Measurements from ENCODE around the gene SNX8.
"Not testable (repeated sequence)": the region's sequence is repeated elsewhere in the genome, so short reads cannot be mapped to it uniquely, and the experiment has no call there.

The SNX8 gene

GRCh38 chr7:2295936-2296620 is 18.2 kb downstream of the SNX8 start:
- no peak for DNase-seq (ENCODE audit: low read depth in 2 of 2)

GRCh38 chr7:2290877-2291276 is 23.4 kb downstream of the SNX8 start:
- DNase-seq (ENCODE audit: low read depth in 2 of 2) = no peak

GRCh38 chr7:2289621-2290020 is 24.6 kb downstream of the SNX8 start:
- no peak for DNase-seq (ENCODE audit: low read depth in 2 of 2)

DNA sequence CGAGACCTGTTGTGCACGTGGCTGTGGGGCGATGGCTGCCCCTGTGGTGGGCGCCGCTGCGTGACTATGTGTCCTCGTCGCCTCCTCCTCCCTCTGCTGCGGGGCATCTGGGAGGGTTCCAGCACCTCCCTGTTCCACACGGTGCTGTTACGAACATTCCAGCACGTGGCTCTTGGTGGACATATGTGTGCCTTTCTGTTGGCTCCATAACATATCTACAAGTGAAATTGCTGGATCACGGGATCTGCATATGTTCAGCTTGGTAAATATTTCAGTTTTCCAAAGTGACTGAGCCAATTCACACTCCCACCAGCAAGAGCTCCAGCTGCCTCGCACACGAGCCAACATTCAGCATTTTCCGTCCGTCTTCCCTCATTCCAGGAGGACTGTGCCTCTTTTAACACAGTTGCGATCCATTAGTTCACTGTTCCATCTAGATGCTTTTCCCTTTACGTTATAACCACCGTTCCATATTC is 25.1 kb downstream of the SNX8 start:
- no peak for DNase-seq (ENCODE audit: low read depth in 2 of 2)

- DNase-seq (ENCODE audit: low read depth in 2 of 2) = no peak
Measured at GRCh38 chr7:2288503-2288902, 25.7 kb downstream of the SNX8 start.

DNA sequence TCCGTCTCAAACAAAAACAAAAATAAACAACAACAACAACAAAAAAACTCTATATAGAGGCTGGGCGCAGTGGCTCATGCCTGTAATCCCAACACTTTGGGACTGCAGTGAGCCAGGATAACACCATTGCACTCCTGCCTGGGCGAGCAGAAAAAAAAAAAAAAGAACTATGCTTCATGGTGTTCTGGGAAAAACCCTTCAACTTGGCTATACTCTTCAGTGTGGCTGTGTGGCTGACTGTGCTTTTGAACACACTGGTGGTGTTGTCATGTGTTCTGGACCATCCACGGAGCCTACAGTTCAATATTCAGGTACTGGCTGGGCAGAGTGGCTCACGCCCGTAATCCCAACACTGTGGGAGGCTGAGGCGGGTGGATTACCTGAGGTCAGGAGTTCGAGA is 26.5 kb downstream of the SNX8 start:
- no peak for DNase-seq (ENCODE audit: low read depth in 2 of 2)

GRCh38 chr7:2283074-2283473 is 31.2 kb downstream of the SNX8 start:
- no peak for DNase-seq (ENCODE audit: low read depth in 2 of 2)

DNA sequence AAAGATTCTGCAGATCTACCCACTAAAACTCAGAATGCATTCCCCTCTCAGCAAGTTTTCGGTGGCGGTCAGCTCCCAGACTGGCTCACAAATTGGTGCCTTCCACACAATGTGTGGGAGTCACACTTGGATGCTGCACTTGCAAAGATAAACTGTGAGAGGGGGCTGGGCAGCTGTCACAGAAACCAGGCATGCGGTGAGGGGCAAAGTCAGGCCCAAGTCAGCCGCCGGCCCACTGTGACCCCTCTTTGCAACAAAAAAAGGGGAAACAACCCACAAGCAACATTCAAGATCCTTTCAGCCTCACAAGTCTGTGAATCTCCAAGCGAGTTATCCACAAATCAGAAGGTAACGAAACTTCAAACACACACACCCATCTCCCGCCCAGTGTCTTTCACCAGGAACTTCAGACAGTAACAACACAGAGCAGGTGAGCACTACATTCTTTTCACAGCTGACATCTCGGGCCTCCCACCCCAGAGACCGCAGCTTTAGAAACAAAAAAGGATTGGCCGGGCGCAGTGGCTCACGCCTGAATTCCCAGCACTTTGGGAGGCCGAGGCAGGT is 32.0 kb downstream of the SNX8 start:
- DNase-seq (ENCODE audit: low read depth in 2 of 2) = no peak

- DNase-seq (ENCODE audit: low read depth in 2 of 2) = no peak
Measured at GRCh38 chr7:2281541-2281940, 32.7 kb downstream of the SNX8 start.

DNA sequence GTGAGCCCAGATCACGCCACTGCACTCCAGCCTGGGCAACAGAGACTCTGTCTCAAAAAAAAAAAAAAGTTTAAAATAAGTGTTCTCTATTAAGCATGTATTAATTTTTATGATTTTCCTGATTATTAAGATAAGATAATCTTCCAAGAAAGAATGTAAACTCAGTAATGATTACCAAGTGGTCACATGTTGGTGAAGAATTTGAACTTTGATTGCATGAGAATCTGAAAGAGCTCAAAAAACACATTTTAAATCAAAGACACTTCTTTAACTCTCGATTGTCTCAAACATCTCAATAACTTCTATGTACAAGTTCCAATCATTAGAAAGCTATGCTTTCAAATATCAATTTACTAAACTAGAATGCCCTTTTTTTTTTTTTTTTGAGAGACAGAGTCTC is 33.8 kb downstream of the SNX8 start:
- DNase-seq (ENCODE audit: low read depth in 2 of 2) = no peak

- no peak for DNase-seq (ENCODE audit: low read depth in 2 of 2)
Measured at GRCh38 chr7:2279896-2280295, 34.3 kb downstream of the SNX8 start.

GRCh38 chr7:2278026-2278425 is 36.2 kb downstream of the SNX8 start:
- no peak for DNase-seq (ENCODE audit: low read depth in 2 of 2)

DNA sequence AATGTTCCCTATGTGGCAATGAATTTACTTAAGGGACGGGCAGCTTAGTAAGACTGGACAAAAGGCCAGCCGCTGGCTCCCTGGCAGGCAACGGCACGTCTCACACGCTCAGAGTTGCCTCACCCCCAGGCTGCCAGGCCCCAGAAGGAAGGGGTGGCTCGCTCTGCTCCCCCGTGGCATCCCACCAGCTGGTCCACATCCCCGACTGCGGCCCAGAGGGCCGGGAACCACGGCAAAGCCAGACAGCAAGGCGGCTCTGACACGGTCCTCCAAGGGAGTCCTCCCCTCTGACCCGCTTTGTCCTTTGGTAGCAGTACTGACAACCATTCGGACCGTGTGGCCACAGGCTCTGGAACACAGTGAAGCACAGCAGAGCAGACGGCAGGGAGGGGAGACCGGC is 38.1 kb downstream of the SNX8 start:
- no peak for DNase-seq (ENCODE audit: low read depth in 2 of 2)

DNA sequence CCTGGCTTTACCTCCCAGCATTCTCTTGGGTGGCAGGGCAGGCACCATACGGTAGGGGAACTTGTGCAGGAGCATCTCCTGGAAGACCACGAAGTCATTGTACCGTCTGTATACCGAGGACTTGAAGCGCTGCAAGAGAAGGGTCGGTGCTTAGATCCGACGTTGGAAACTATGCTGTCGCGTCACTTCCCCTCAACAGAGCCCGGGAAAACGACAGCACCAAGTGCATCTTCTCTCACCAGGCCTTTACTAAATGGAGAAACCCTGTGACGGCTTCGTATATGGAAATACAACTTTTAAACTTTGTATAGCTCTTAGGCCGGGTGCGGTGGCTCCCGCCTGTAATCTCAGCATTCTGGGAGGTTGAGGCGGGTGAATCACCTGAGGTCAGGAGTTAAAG is 39.1 kb downstream of the SNX8 start:
- no peak for DNase-seq (ENCODE audit: low read depth in 2 of 2)

GRCh38 chr7:2274666-2275065 is 39.6 kb downstream of the SNX8 start:
- DNase-seq (ENCODE audit: low read depth in 2 of 2) = no peak

DNA sequence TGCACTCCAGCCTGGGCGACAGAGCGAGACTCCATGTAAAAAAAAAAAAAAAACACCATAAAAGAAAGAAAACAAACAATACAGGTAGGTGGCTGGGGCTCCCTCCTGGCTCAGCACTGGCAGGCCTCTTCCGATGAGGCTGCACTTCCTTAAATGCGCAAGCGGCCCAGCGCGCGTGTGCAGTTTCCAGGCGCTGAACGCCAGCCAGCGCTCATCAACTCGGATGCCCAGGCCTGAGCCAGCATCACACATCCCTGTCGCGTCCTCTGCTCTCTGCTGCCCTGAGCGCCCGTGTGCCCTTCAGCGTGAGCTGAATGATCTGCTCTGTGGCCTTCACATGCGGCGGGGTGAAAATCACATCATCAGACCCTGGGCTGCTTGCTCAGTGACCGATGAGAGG is 40.4 kb downstream of the SNX8 start:
- DNase-seq (ENCODE audit: low read depth in 2 of 2) = no peak

GRCh38 chr7:2272031-2272430 is 42.2 kb downstream of the SNX8 start:
- DNase-seq (ENCODE audit: low read depth in 2 of 2) = no peak

DNA sequence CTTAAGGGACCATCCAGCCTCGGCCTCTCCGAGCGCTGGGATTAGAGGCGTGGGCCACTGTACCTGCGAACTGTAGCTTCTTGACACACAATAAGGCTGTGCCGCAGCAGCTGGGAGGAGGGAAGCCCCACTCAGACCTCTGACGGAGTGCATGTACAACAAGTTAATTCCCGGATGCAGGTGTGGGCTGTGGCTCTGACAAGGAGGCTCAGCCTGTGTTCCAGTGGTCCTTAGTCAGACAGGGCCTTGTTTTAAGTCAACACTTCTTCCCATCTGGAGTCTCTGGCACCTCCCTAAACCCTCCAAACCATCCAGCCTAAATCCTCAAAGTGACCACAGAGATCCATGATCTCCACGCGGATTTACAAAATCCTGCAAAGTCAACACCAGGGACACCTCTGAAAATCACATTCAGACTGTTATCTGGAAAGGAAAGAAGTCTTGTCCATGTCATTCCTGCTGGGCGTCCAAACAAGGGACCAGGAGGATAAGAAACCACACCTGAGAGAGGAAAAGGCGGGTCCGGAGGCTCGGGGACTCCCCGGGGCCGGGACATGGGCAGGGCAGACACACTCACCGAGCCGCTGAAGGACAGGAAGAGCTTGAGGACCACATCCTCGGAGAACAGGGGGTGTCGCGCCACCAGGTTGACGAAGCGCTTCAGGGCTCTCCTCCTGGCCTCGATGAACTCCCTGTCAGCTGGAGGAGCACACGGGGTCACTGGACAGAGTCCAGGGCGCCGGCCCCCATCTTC is 42.8 kb downstream of the SNX8 start:
- no peak for DNase-seq (ENCODE audit: low read depth in 2 of 2)

- no peak for DNase-seq (ENCODE audit: low read depth in 2 of 2)
Measured at GRCh38 chr7:2270495-2270894, 43.7 kb downstream of the SNX8 start.

DNA sequence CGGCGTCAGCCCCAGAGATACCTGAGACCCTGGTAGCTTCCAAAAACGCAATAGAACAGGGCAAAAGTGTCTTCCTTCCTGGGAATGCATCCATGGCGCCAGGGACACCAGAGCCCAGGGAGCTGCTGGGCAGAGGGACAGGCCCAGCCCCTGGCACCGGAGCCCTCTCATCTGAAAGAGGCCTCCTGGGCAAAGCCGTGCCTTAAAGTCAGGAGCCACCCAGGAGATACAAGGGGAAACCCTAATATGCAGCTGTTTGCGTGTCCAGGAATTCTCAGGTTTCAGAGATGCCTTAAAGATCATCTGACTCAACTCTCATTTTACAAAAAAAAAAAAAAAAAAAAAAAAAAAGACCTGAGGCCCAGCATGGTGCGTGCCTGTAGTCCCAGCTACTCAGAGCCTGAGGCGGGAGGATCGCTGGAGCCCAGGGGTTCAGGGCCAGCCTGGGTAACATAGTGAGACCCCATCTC is 44.2 kb downstream of the SNX8 start:
- DNase-seq (ENCODE audit: low read depth in 2 of 2) = no peak

DNA sequence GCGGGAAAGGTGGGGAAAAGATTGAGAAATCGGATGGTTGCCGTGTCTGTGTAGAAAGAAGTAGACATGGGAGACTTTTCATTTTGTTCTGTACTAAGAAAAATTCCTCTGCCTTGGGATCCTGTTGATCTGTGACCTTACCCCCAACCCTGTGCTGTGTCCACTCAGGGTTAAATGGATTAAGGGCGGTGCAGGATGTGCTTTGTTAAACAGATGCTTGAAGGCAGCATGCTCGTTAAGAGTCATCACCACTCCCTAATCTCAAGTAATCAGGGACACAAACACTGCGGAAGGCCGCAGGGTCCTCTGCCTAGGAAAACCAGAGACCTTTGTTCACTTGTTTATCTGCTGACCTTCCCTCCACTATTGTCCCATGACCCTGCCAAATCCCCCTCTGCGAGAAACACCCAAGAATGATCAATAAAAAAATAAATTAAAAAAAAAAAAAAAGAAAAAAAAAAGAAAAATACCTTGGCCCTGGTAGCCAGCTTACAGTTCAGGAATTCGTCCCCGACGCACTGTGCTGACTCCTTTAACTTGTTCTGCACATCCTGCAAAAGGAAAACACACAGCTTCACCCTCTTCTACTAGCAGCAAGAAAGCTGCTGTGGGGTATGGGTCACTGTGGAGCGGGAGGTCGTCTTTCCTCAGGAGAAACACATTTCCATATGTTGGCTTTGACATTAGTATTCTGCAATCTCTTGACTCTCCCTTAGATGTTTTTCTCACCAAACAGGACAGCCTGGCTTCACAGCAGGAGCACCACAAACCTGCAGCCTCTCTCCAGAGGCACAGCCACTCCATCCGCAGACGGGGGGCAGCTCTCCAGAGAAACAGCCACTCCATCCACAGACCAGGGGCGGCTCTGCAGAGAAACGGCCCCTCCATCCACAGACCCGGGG is 44.9 kb downstream of the SNX8 start:
- not testable (repeated sequence) for DNase-seq (ENCODE audit: low read depth in 2 of 2)

GRCh38 chr7:2266911-2267310 is 47.3 kb downstream of the SNX8 start:
- DNase-seq (ENCODE audit: low read depth in 2 of 2) = no peak

Measured in stimulated activated CD8-positive, alpha-beta memory T cell treated with anti-CD3 and anti-CD28 coated beads, Interleukin-2, amount 100 ng/mL, for 1 hour (primary cell).